GM18909 (cell line): Measurements from ENCODE around the gene OR51L1.
"Not testable (repeated sequence)": the region's sequence is repeated elsewhere in the genome, so short reads cannot be mapped to it uniquely, and the experiment has no call there.

Experiments used
- ATAC-seq: cut with Tn5 transposase; IDR thresholded peaks from one replicate; pipeline ENCODE4 v1.9.1; 2021; ENCODE audit warnings: mild to moderate bottlenecking; ENCODE audit not compliant: unreplicated experiment, poor library complexity

OR51L1 gene

GRCh38 chr11:4994551-4994950, at the start of gene OR51L1:
Gene OR51L1, plus strand, starts transcription at chr11:4994851. Its CDS starts 4,132 bp downstream, at chr11:4998983.
- ATAC-seq, result no peak

- ATAC-seq, result no peak
Measured at GRCh38 chr11:4947505-4947904, 47.1 kb upstream of the OR51L1 start, which contains the start of gene OR51A4. Gene OR51A4, minus strand, starts transcription at chr11:4947605. Its CDS starts 505 bp downstream, at chr11:4947100.

GRCh38 chr11:4955613-4956012, 39.0 kb upstream of the OR51L1 start, which contains the start of gene OR51A2:
Gene OR51A2, minus strand, starts transcription at chr11:4955713. Its CDS starts 0 bp downstream, at chr11:4955713.
- ATAC-seq, result not testable (repeated sequence)

GRCh38 chr11:4957396-4957795, 37.3 kb upstream of the OR51L1 start:
- ATAC-seq, result no peak

GRCh38 chr11:4960877-4961276, 33.8 kb upstream of the OR51L1 start:
- ATAC-seq, result no peak

GRCh38 chr11:4962816-4963215, 31.8 kb upstream of the OR51L1 start:
- ATAC-seq, result no peak

- no peak for ATAC-seq
Measured at GRCh38 chr11:4975436-4975835, 19.2 kb upstream of the OR51L1 start.

- ATAC-seq, result no peak
Measured at GRCh38 chr11:4979036-4979435, 15.6 kb upstream of the OR51L1 start.

- ATAC-seq, result no peak
Measured at GRCh38 chr11:4982678-4983077, 12.0 kb upstream of the OR51L1 start.

GRCh38 chr11:4983841-4984240, 10.8 kb upstream of the OR51L1 start:
- ATAC-seq, result no peak

GRCh38 chr11:4991060-4991459, 3.6 kb upstream of the OR51L1 start:
- ATAC-seq, result no peak

GRCh38 chr11:5004424-5005274, 10.0 kb downstream of the OR51L1 start:
- ATAC-seq, result no peak

GRCh38 chr11:5007561-5007960, 12.9 kb downstream of the OR51L1 start:
- no peak for ATAC-seq

GRCh38 chr11:5011254-5011653, 16.6 kb downstream of the OR51L1 start:
- no peak for ATAC-seq

GRCh38 chr11:5013012-5013411, 18.4 kb downstream of the OR51L1 start:
- no peak for ATAC-seq

GRCh38 chr11:5021996-5022395, 27.3 kb downstream of the OR51L1 start:
- no peak for ATAC-seq

GRCh38 chr11:5036669-5037068, 42.0 kb downstream of the OR51L1 start:
- no peak for ATAC-seq

GRCh38 chr11:5037926-5038325, 43.3 kb downstream of the OR51L1 start:
- no peak for ATAC-seq

GRCh38 chr11:5038341-5038740, 43.7 kb downstream of the OR51L1 start:
- ATAC-seq, result no peak

- ATAC-seq, result no peak
Measured at GRCh38 chr11:5040876-5041275, 46.2 kb downstream of the OR51L1 start.

GRCh38 chr11:5042091-5042490, 47.4 kb downstream of the OR51L1 start:
- no peak for ATAC-seq

- ATAC-seq, result no peak
Measured at GRCh38 chr11:5043380-5043779, 48.7 kb downstream of the OR51L1 start.
